ENCODE measurements around the gene ADPRHL1. TPM values are rescaled to one million over a fixed set of nuclear protein-coding genes. Genes with fewer than 3 reads are reported as not detected.

The ADPRHL1 gene
- polyA plus RNA-seq, 3 donors = 0.15 to 0.52 (median 0.27) TPM

- Mint-ChIP-seq H3K36me3 (no peaks in the 10 kb centered on the region), H3K4me1 (no peaks in the 10 kb centered on the region), H3K9me3 (peaks cover 0 to 6% (median 0%) of the 10 kb centered on the region in 7 donors), H3K27ac (no peak overlapping the region), H3K27me3 (ENCODE audit: low read depth in 3 of 3) (peaks cover 3 to 14% (median 6%) of the 10 kb centered on the region in 3 donors), H3K4me3 (no peak overlapping the region)
- Histone ChIP-seq H3K4me1 (ENCODE audit: control insufficient read depth in 1 of 2, insufficient read depth in 2 of 2, low read length in 2 of 2) (no peaks in the 10 kb centered on the region), H3K9me3 (replicated peaks in 1 of 2; ENCODE audit: control insufficient read depth in 1 of 2, insufficient read depth in 1 of 2, low read length in 2 of 2) (no peaks in the 10 kb centered on the region), H3K27ac (ENCODE audit: low read depth in 1 of 2, low read length in 2 of 2) (no peak overlapping the region), H3K79me2 (ENCODE audit: insufficient read depth, low read length) (no peaks in the 10 kb centered on the region), H3K27me3 (ENCODE audit: control insufficient read depth in 2 of 2, insufficient read depth in 2 of 2, low read length in 2 of 2) (no peaks in the 10 kb centered on the region), H3K9ac (ENCODE audit: insufficient read depth, low read length, poor library complexity, severe bottlenecking) (no peak overlapping the region), H2AFZ (ENCODE audit: insufficient read depth, low read depth, low read length, poor library complexity, severe bottlenecking) (no peak overlapping the region), H3K36me3 (replicated peaks in 1 of 2; ENCODE audit: control insufficient read depth in 1 of 2, insufficient read depth in 2 of 2, low read length in 2 of 2) (no peaks in the 10 kb centered on the region), H3K4me2 (replicated peaks; ENCODE audit: extremely low read depth, low read length, poor library complexity, severe bottlenecking) (no peak overlapping the region), H3K4me3 (replicated peaks in 1 of 3; ENCODE audit: low read depth in 2 of 3, low read length in 3 of 3) (no peak overlapping the region), H4K20me1 (ENCODE audit: insufficient read depth, low read length) (no peaks in the 10 kb centered on the region)
- intact Hi-C loops (cut with micrococcal nuclease) = no loop called here
- WGBS (ENCODE audit: insufficient coverage) = 43% methylated on average over 6 of the region's 13 CpGs
- no peak for TF ChIP-seq CTCF (IDR thresholded peaks at IDR 0.05)
- no peak for DNase-seq
Observed at GRCh38 chr13:113371061-113371460, 82.2 kb downstream of the ADPRHL1 start.

GRCh38 chr13:113369881-113370280 is 83.4 kb downstream of the ADPRHL1 start:
- intact Hi-C loops (cut with micrococcal nuclease) = no loop called here
- Histone ChIP-seq H3K4me2 (replicated peaks; ENCODE audit: extremely low read depth, low read length, poor library complexity, severe bottlenecking) (no peak overlapping the region), H3K27ac (ENCODE audit: low read depth in 1 of 2, low read length in 2 of 2) (no peak overlapping the region), H3K9me3 (replicated peaks in 1 of 2; ENCODE audit: control insufficient read depth in 1 of 2, insufficient read depth in 1 of 2, low read length in 2 of 2) (no peaks in the 10 kb centered on the region), H2AFZ (ENCODE audit: insufficient read depth, low read depth, low read length, poor library complexity, severe bottlenecking) (no peak overlapping the region), H3K79me2 (ENCODE audit: insufficient read depth, low read length) (no peaks in the 10 kb centered on the region), H4K20me1 (ENCODE audit: insufficient read depth, low read length) (no peaks in the 10 kb centered on the region), H3K4me3 (replicated peaks in 1 of 3; ENCODE audit: low read depth in 2 of 3, low read length in 3 of 3) (no peak overlapping the region), H3K9ac (ENCODE audit: insufficient read depth, low read length, poor library complexity, severe bottlenecking) (no peak overlapping the region), H3K36me3 (replicated peaks in 1 of 2; ENCODE audit: control insufficient read depth in 1 of 2, insufficient read depth in 2 of 2, low read length in 2 of 2) (no peaks in the 10 kb centered on the region), H3K27me3 (ENCODE audit: control insufficient read depth in 2 of 2, insufficient read depth in 2 of 2, low read length in 2 of 2) (peaks cover 0 to 11% of the 10 kb centered on the region in 2 donors), H3K4me1 (ENCODE audit: control insufficient read depth in 1 of 2, insufficient read depth in 2 of 2, low read length in 2 of 2) (no peaks in the 10 kb centered on the region)
- no peak for DNase-seq
- Mint-ChIP-seq H3K27me3 (ENCODE audit: low read depth in 3 of 3) (peaks cover 12 to 25% (median 15%) of the 10 kb centered on the region in 3 donors), H3K9me3 (peaks cover 0 to 6% (median 2%) of the 10 kb centered on the region in 7 donors), H3K4me1 (no peaks in the 10 kb centered on the region), H3K27ac (no peak overlapping the region), H3K4me3 (no peak overlapping the region), H3K36me3 (no peaks in the 10 kb centered on the region)
- no peak for TF ChIP-seq CTCF (IDR thresholded peaks at IDR 0.05)
- 97% methylated on average over 10 of the region's 10 CpGs for WGBS (ENCODE audit: insufficient coverage)

All from CD14-positive monocyte (primary cell).